A549 (cell line): ENCODE data around the gene PRR20A.
"Not testable (repeated sequence)": the region's sequence is repeated elsewhere in the genome, so short reads cannot be mapped to it uniquely, and the experiment has no call there.

Source experiments
- HDAC2 ChIP-seq: fragments of 200-600 bp; sonication (generic); IDR thresholded peaks from 2 replicates; pipeline ENCODE4 v1.6.1; 2016
- JUN ChIP-seq, 2 experiments: fragments of >200 bp; sonication (Bioruptor Twin); formaldehyde crosslinking; IDR thresholded peaks; 2 replicates in 1 of 2; 3 replicates in 1 of 2; pipeline ENCODE4 v1.6.1; 2016 to 2017
- POLR2A ChIP-seq: IDR thresholded peaks from 2 replicates; pipeline ENCODE4 v1.6.1; 2012; ENCODE audit warnings: mild to moderate bottlenecking, low read length
- RAD21 ChIP-seq, 2 experiments: fragments of >200 bp in 1 of 2; sonication (Bioruptor Twin) in 1 of 2; formaldehyde crosslinking in 1 of 2; IDR thresholded peaks in 1 of 2; conservative IDR thresholded peaks in 1 of 2; 2 replicates in 1 of 2; 3 replicates in 1 of 2; pipeline ENCODE4 v1.6.1; 2012 to 2018; ENCODE audit warnings: inconsistent platforms in 1 of 2
- RARB ChIP-seq: fragments of 250-450 bp; sonication (Bioruptor Pico); IDR thresholded peaks from 2 replicates; pipeline ENCODE4 v1.8.0; 2021; ENCODE audit warnings: mild to moderate bottlenecking, moderate library complexity
- RFX5 ChIP-seq: fragments of 450-650 bp; IDR thresholded peaks from 2 replicates; pipeline ENCODE4 v1.7.1; 2014; ENCODE audit warnings: antibody characterized with exemption, mild to moderate bottlenecking, moderate library complexity
- ZC3H11A ChIP-seq: fragments of 450-650 bp; IDR thresholded peaks from 2 replicates; pipeline ENCODE4 v1.6.1; 2014; ENCODE audit warnings: antibody characterized with exemption, mild to moderate bottlenecking
- TF ChIP-seq, protein P1 (sequence below): fragments of >200 bp; sonication (Bioruptor Twin); formaldehyde crosslinking; IDR thresholded peaks from 3 replicates; pipeline ENCODE4 v1.5.1; 2016
- TF ChIP-seq, protein P2 (sequence below): IDR thresholded peaks from 2 replicates; pipeline ENCODE4 v1.6.1; 2012
- TF ChIP-seq, protein P3 (sequence below): fragments of 250-450 bp; sonication (Bioruptor Pico); IDR thresholded peaks from 2 replicates; pipeline ENCODE4 v1.5.0; 2020; ENCODE audit warnings: low read depth, mild to moderate bottlenecking, moderate library complexity

DNA sequence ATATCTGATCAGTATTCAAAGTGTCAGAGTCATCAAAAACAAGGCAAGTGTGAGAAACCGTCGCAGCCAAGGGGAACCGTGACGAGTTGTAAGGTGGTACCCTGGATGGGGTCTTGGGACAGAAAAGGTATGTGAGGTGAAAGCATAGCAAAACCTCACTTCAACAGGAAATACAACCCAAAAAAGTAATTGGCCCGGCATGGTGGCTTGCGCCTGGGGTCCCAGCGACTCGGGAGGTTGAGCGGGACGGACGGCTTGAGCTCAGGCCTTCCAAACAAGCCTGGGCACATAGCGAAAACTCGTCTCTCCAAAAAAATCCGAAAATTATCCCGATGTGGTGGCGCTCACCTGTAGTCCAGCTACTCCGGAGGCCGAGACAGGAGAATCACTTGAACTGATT, 937 bp upstream of the PRR20A start:
- TF ChIP-seq POLR2A; HDAC2; ZC3H11A; RARB; RFX5; RAD21 (conservative IDR thresholded peaks at IDR 0.05 in 1 of 2, IDR thresholded peaks at IDR 0.05 in 1 of 2); JUN (IDR thresholded peaks at IDR 0.05): not testable (repeated sequence)
- TF ChIP-seq, protein P1, sequence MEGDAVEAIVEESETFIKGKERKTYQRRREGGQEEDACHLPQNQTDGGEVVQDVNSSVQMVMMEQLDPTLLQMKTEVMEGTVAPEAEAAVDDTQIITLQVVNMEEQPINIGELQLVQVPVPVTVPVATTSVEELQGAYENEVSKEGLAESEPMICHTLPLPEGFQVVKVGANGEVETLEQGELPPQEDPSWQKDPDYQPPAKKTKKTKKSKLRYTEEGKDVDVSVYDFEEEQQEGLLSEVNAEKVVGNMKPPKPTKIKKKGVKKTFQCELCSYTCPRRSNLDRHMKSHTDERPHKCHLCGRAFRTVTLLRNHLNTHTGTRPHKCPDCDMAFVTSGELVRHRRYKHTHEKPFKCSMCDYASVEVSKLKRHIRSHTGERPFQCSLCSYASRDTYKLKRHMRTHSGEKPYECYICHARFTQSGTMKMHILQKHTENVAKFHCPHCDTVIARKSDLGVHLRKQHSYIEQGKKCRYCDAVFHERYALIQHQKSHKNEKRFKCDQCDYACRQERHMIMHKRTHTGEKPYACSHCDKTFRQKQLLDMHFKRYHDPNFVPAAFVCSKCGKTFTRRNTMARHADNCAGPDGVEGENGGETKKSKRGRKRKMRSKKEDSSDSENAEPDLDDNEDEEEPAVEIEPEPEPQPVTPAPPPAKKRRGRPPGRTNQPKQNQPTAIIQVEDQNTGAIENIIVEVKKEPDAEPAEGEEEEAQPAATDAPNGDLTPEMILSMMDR, result not testable (repeated sequence)
- TF ChIP-seq, protein P2, sequence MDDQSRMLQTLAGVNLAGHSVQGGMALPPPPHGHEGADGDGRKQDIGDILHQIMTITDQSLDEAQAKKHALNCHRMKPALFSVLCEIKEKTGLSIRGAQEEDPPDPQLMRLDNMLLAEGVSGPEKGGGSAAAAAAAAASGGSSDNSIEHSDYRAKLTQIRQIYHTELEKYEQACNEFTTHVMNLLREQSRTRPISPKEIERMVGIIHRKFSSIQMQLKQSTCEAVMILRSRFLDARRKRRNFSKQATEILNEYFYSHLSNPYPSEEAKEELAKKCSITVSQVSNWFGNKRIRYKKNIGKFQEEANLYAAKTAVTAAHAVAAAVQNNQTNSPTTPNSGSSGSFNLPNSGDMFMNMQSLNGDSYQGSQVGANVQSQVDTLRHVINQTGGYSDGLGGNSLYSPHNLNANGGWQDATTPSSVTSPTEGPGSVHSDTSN, result not testable (repeated sequence)
- TF ChIP-seq, protein P3, sequence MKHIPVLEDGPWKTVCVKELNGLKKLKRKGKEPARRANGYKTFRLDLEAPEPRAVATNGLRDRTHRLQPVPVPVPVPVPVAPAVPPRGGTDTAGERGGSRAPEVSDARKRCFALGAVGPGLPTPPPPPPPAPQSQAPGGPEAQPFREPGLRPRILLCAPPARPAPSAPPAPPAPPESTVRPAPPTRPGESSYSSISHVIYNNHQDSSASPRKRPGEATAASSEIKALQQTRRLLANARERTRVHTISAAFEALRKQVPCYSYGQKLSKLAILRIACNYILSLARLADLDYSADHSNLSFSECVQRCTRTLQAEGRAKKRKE (CRISPR knock-in tag), result not testable (repeated sequence)
